Measurements from ENCODE around the gene MEAF6. TPM values are rescaled to one million over a fixed set of nuclear protein-coding genes. Genes with fewer than 3 reads are reported as not detected.

The MEAF6 gene
- total RNA-seq, 4 donors from 2014 or later, result 63.6 to 105 (median 68.7) TPM

DNA sequence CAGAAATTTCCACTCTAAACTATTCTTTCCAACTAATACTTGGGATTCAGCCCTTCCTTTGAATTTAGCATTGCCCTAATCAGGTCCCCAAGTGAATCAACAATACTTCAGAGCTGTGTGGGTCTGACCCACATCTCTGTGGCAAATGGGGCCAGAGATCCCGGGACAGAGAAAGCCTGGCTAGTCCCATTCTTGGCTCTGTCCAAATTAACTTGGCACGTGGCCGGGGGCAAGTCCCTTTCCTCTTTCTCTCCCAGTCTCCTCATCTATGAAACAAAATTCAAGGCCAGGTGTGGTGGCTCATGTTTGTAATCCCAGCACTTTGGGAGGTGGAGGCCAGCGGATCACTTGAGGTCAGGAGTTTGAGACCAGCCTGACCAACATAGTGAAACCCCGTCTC is 46.5 kb downstream of the MEAF6 start:
- WGBS, result 85% methylated on average over 5 of the region's 5 CpGs
- Histone ChIP-seq H3K36me3 (no peaks in the 10 kb centered on the region), H3K9me3 (no peaks in the 10 kb centered on the region), H3K4me1 (peaks cover 37% of the 10 kb centered on the region), H3K27me3 (no peaks in the 10 kb centered on the region), H3K4me3 (no peak overlapping the region), H3K27ac (no peak overlapping the region)
- DNase-seq (ENCODE audit: low spot score in 2 of 2), result no peak
- TF ChIP-seq POLR2AphosphoS5 (IDR thresholded peaks at IDR 0.05), result no peak
- no peak for TF ChIP-seq EP300 (IDR thresholded peaks at IDR 0.05)
- no peak for TF ChIP-seq POLR2A (IDR thresholded peaks at IDR 0.05)
- TF ChIP-seq, protein P1, sequence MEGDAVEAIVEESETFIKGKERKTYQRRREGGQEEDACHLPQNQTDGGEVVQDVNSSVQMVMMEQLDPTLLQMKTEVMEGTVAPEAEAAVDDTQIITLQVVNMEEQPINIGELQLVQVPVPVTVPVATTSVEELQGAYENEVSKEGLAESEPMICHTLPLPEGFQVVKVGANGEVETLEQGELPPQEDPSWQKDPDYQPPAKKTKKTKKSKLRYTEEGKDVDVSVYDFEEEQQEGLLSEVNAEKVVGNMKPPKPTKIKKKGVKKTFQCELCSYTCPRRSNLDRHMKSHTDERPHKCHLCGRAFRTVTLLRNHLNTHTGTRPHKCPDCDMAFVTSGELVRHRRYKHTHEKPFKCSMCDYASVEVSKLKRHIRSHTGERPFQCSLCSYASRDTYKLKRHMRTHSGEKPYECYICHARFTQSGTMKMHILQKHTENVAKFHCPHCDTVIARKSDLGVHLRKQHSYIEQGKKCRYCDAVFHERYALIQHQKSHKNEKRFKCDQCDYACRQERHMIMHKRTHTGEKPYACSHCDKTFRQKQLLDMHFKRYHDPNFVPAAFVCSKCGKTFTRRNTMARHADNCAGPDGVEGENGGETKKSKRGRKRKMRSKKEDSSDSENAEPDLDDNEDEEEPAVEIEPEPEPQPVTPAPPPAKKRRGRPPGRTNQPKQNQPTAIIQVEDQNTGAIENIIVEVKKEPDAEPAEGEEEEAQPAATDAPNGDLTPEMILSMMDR (IDR thresholded peaks at IDR 0.05), result no peak

DNA sequence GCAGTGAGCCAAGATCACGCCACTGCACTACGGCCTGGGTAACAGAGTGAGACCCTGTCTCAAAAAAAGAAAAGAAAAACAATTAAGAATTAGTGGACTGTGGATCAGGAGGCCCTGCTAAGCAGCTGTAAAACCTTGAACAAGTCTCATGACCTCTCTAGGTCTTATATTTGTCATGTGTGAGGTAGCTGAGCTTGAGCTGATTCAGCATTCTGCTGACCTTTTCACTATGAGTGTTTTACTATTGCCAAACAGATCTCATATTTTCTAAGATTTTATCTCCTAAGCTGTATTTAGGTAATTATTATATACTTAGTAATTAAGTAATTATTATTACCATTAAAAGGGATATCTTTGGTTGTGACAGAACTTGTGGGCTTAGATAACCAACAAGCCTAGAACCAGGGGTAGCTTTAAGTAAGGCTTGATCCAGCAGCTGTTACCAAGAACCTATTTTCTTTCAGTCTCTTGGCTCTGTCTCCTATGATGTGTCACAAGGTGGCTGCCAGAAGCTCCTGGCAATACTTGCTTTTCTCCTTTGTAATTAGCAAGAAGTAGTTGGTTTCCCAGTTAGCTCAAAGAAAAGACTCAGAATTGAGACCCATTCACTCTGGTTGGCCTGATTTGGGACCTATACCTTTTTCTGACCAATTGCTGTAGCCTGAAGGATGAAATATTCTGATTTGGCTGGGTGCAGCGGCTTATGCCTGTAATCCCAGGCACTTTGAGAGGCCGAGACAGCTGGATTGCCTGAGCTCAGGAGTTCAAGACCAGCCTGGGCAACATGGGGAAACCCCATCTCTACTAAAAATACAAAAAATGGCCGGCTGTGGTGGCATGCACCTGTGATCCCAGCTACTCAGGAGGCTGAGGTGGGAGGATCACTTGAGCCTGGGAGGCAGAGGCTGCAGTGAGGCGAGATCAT is 48.7 kb downstream of the MEAF6 start:
- 82% methylated on average over 6 of the region's 6 CpGs for WGBS
- no peak overlapping the region for H3K4me3 ChIP-seq
- no peaks in the 10 kb centered on the region for H3K27me3 ChIP-seq
- DNase-seq (ENCODE audit: low spot score in 2 of 2), result no peak
- peaks cover 15% of the 10 kb centered on the region for H3K4me1 ChIP-seq
- H3K36me3 ChIP-seq, result no peaks in the 10 kb centered on the region
- TF ChIP-seq, protein P1 (IDR thresholded peaks at IDR 0.05), result no peak
- TF ChIP-seq EP300 (IDR thresholded peaks at IDR 0.05) (no peak), POLR2AphosphoS5 (IDR thresholded peaks at IDR 0.05) (no peak), POLR2A (IDR thresholded peaks at IDR 0.05) (no peak)
- peak overlapping the region; percentile 52 for H3K27ac ChIP-seq
- H3K9me3 ChIP-seq, result no peaks in the 10 kb centered on the region

DNA sequence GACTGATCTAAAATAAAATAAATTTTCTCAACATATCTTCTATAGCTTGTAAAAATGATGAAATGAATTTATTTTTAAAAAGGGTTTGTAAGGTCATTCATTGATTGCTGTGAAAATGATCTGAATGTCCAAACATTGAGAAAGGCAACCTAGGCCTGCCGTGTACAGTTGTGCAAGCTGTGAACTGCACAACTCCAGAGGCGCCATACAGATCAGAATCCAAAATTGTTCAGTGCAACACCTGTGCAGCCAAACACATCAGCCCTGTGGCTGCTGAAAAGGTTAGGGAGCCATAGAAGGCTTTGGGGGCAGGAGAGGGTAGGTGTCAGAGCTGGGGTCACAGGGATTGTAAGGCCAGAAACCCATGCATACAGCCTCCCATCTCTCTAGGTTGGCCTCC is 50.1 kb downstream of the MEAF6 start:
- Histone ChIP-seq H3K36me3 (no peaks in the 10 kb centered on the region), H3K4me1 (peaks cover 13% of the 10 kb centered on the region), H3K4me3 (no peak overlapping the region), H3K27me3 (no peaks in the 10 kb centered on the region), H3K27ac (no peak overlapping the region), H3K9me3 (no peaks in the 10 kb centered on the region)
- WGBS, result 98% methylated on average over 2 of the region's 2 CpGs
- DNase-seq (ENCODE audit: low spot score in 2 of 2), result no peak
- no peak for TF ChIP-seq EP300 (IDR thresholded peaks at IDR 0.05)
- no peak for TF ChIP-seq POLR2AphosphoS5 (IDR thresholded peaks at IDR 0.05)
- TF ChIP-seq, protein P1 (IDR thresholded peaks at IDR 0.05), result no peak
- TF ChIP-seq POLR2A (IDR thresholded peaks at IDR 0.05), result no peak

DNA sequence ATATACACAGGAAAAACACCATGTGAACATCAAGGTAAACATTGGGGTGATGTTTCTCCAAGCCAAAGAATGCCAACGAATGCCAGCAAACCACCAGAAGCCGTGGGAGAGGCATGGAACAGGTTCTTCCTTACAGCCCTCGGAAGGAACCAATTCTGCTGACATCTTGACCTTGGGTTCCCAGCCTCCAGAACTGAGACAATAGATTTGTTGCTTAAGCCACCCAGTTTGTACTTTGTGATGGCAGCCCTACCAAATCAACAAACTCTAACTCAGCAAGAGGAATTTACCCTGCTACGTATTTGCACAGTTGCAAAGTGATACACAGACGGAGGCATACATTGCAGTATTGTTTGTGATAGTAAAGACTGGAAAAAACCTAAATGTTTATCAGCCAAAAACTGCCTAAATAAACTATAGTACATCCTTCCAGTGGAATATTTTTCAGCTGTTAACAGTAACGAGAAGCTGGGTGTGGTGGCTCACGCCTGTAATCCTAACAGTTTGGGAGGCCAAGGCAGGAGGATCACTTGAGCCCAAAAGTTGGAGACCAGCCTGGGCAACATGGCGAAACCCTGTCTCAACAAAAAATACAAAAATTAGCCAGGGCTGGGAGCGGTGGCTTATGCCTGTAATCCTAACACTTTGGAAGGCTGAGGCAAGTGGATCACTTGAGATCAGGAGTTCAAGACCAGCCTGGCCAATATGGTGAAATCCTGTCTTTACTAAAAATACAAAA is 52.7 kb downstream of the MEAF6 start:
- H3K27me3 ChIP-seq, result no peaks in the 10 kb centered on the region
- no peak for DNase-seq (ENCODE audit: low spot score in 2 of 2)
- 81% methylated on average over 9 of the region's 9 CpGs for WGBS
- H3K4me3 ChIP-seq, result no peak overlapping the region
- TF ChIP-seq, protein P1 (IDR thresholded peaks at IDR 0.05), result no peak
- TF ChIP-seq EP300 (IDR thresholded peaks at IDR 0.05) (no peak), POLR2AphosphoS5 (IDR thresholded peaks at IDR 0.05) (no peak), POLR2A (IDR thresholded peaks at IDR 0.05) (no peak)
- no peaks in the 10 kb centered on the region for H3K36me3 ChIP-seq
- H3K9me3 ChIP-seq, result no peaks in the 10 kb centered on the region
- H3K27ac ChIP-seq, result no peak overlapping the region
- peaks cover 13% of the 10 kb centered on the region for H3K4me1 ChIP-seq

DNA sequence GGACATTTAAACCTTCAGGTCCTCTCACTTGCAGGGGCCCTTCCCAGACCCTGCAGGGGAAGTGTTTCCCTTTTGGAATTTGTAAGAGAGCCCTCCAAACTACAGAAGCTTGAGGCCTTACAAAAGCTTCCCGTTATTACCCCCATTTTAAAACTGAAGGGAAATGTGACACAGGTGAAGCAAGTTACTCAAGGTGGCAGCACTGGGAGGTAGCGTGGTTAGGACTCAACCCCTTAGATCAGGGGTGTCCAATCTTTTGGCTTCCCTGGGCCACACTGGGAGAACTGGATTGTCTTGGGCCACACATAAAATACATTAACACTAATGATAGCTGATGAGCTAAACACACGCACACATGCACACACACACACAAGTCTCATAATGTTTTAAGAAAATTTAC is 56.0 kb downstream of the MEAF6 start:
- no peaks in the 10 kb centered on the region for H3K9me3 ChIP-seq
- DNase-seq (ENCODE audit: low spot score in 2 of 2), result no peak
- H3K27ac ChIP-seq, result no peak overlapping the region
- no peaks in the 10 kb centered on the region for H3K27me3 ChIP-seq
- WGBS, result 71% methylated on average over 3 of the region's 3 CpGs
- H3K4me3 ChIP-seq, result no peak overlapping the region
- no peaks in the 10 kb centered on the region for H3K36me3 ChIP-seq
- TF ChIP-seq, protein P1 (IDR thresholded peaks at IDR 0.05), result no peak
- TF ChIP-seq EP300 (IDR thresholded peaks at IDR 0.05), result no peak
- TF ChIP-seq POLR2AphosphoS5 (IDR thresholded peaks at IDR 0.05), result no peak
- TF ChIP-seq POLR2A (IDR thresholded peaks at IDR 0.05), result no peak
- H3K4me1 ChIP-seq, result peaks cover 9% of the 10 kb centered on the region

Measured in suprapubic skin (tissue), 4 donors.